ENCODE data around the gene RALGPS1. TPM values are rescaled to one million over a fixed set of nuclear protein-coding genes. Genes with fewer than 3 reads are reported as not detected.

The RALGPS1 gene
- total and polyA plus RNA-seq, 2 of the 13 experiments (the other 11 are each of a cell fraction or from before 2014, with no cell fraction given): 3.7 to 6.5 TPM

- TF ChIP-seq TERF1 (CRISPR knock-in tag; IDR thresholded peaks at IDR 0.05) (no peak), TCF7 (IDR thresholded peaks at IDR 0.05; ENCODE audit: low read depth) (no peak), ZNF598 (CRISPR knock-in tag; IDR thresholded peaks at IDR 0.05; ENCODE audit: borderline replicate concordance) (no peak), ZNF660 (CRISPR knock-in tag; IDR thresholded peaks at IDR 0.05; ENCODE audit: borderline replicate concordance, low read depth) (no peak), SNAPC2 (CRISPR knock-in tag; IDR thresholded peaks at IDR 0.05) (no peak), STAT5B (CRISPR knock-in tag; IDR thresholded peaks at IDR 0.05) (no peak), ZGPAT (CRISPR knock-in tag; IDR thresholded peaks at IDR 0.05) (no peak), SRSF1 (optimal IDR thresholded peaks at IDR 0.05; ENCODE audit: low read depth, low read length) (no peak), CENPX (CRISPR knock-in tag; IDR thresholded peaks at IDR 0.05) (no peak), ZNF615 (CRISPR knock-in tag; IDR thresholded peaks at IDR 0.05; ENCODE audit: borderline replicate concordance) (no peak)
These were observed 84.9 kb downstream of the RALGPS1 start (continued) for GRCh38 chr9:126999315-127000068.

Data from HepG2 (cell line).